ENCODE data around the gene UHRF2.
"Not testable (repeated sequence)": the region's sequence is repeated elsewhere in the genome, so short reads cannot be mapped to it uniquely, and the experiment has no call there.

UHRF2 gene

GRCh38 chr9:6412487-6413364 lies at the start of gene UHRF2:
TSS of gene UHRF2 (plus strand) at chr9:6413199. CDS start at chr9:6413491, 292 bp downstream.
- Histone ChIP-seq H3K9ac (ENCODE audit: low read length) (peak within 1 kb of the TSS; percentile 72), H3K4me3 (ENCODE audit: low read depth in 1 of 2, low read length in 2 of 2) (peak within 1 kb of the TSS; percentile 74 to 97), H3K9me3 (ENCODE audit: low read length) (no peaks in the 10 kb centered on the region), H3K27ac (ENCODE audit: low read depth, low read length) (peak within 1 kb of the TSS; percentile 96), H3K36me3 (ENCODE audit: insufficient read depth, low read length) (no peaks in the 10 kb centered on the region), H3K27me3 (ENCODE audit: control insufficient read depth in 1 of 2, insufficient read depth in 2 of 2, low read length in 2 of 2) (no peaks in the 10 kb centered on the region), H3K4me1 (ENCODE audit: insufficient read depth, low read length) (peaks cover 19% of the 10 kb centered on the region)

GRCh38 chr9:6367128-6367890 lies 45.7 kb upstream of the UHRF2 start:
- no peaks in the 10 kb centered on the region for H3K4me1 ChIP-seq (ENCODE audit: insufficient read depth, low read length)
- no peak overlapping the region for H3K9ac ChIP-seq (ENCODE audit: low read length)
- no peak overlapping the region for H3K4me3 ChIP-seq (ENCODE audit: low read depth in 1 of 2, low read length in 2 of 2)
- no peak overlapping the region for H3K27ac ChIP-seq (ENCODE audit: low read depth, low read length)
- H3K36me3 ChIP-seq (ENCODE audit: insufficient read depth, low read length): no peaks in the 10 kb centered on the region
- no peaks in the 10 kb centered on the region for H3K9me3 ChIP-seq (ENCODE audit: low read length)
- H3K27me3 ChIP-seq (ENCODE audit: control insufficient read depth in 1 of 2, insufficient read depth in 2 of 2, low read length in 2 of 2): no peaks in the 10 kb centered on the region

- no peaks in the 10 kb centered on the region for H3K9me3 ChIP-seq (ENCODE audit: low read length)
- no peaks in the 10 kb centered on the region for H3K36me3 ChIP-seq (ENCODE audit: insufficient read depth, low read length)
- H3K27me3 ChIP-seq (ENCODE audit: control insufficient read depth in 1 of 2, insufficient read depth in 2 of 2, low read length in 2 of 2): no peaks in the 10 kb centered on the region
- no peak overlapping the region for H3K27ac ChIP-seq (ENCODE audit: low read depth, low read length)
- H3K4me1 ChIP-seq (ENCODE audit: insufficient read depth, low read length): no peaks in the 10 kb centered on the region
- no peak overlapping the region for H3K9ac ChIP-seq (ENCODE audit: low read length)
- H3K4me3 ChIP-seq (ENCODE audit: low read depth in 1 of 2, low read length in 2 of 2): no peak overlapping the region
These were observed 44.2 kb upstream of the UHRF2 start for GRCh38 chr9:6368831-6369230.

- H3K9me3 ChIP-seq (ENCODE audit: low read length); H3K27ac ChIP-seq (ENCODE audit: low read depth, low read length); H3K9ac ChIP-seq (ENCODE audit: low read length); H3K4me1 ChIP-seq (ENCODE audit: insufficient read depth, low read length); H3K27me3 ChIP-seq (ENCODE audit: control insufficient read depth in 1 of 2, insufficient read depth in 2 of 2, low read length in 2 of 2); H3K36me3 ChIP-seq (ENCODE audit: insufficient read depth, low read length); H3K4me3 ChIP-seq (ENCODE audit: low read depth in 1 of 2, low read length in 2 of 2): not testable (repeated sequence)
These were observed 31.5 kb upstream of the UHRF2 start for GRCh38 chr9:6381477-6382012.

- Histone ChIP-seq H3K27me3 (ENCODE audit: control insufficient read depth in 1 of 2, insufficient read depth in 2 of 2, low read length in 2 of 2) (no peaks in the 10 kb centered on the region), H3K27ac (ENCODE audit: low read depth, low read length) (no peak overlapping the region), H3K4me1 (ENCODE audit: insufficient read depth, low read length) (no peaks in the 10 kb centered on the region), H3K9ac (ENCODE audit: low read length) (no peak overlapping the region), H3K36me3 (ENCODE audit: insufficient read depth, low read length) (no peaks in the 10 kb centered on the region), H3K9me3 (ENCODE audit: low read length) (no peaks in the 10 kb centered on the region), H3K4me3 (ENCODE audit: low read depth in 1 of 2, low read length in 2 of 2) (no peak overlapping the region)
These were observed 30.3 kb upstream of the UHRF2 start for GRCh38 chr9:6382681-6383080.

GRCh38 chr9:6383551-6384225 lies 29.3 kb upstream of the UHRF2 start:
- Histone ChIP-seq H3K4me3 (ENCODE audit: low read depth in 1 of 2, low read length in 2 of 2) (no peak overlapping the region), H3K36me3 (ENCODE audit: insufficient read depth, low read length) (no peaks in the 10 kb centered on the region), H3K9me3 (ENCODE audit: low read length) (no peaks in the 10 kb centered on the region), H3K27ac (ENCODE audit: low read depth, low read length) (no peak overlapping the region), H3K9ac (ENCODE audit: low read length) (no peak overlapping the region), H3K4me1 (ENCODE audit: insufficient read depth, low read length) (no peaks in the 10 kb centered on the region), H3K27me3 (ENCODE audit: control insufficient read depth in 1 of 2, insufficient read depth in 2 of 2, low read length in 2 of 2) (no peaks in the 10 kb centered on the region)

- Histone ChIP-seq H3K27ac (ENCODE audit: low read depth, low read length) (no peak overlapping the region), H3K36me3 (ENCODE audit: insufficient read depth, low read length) (no peaks in the 10 kb centered on the region), H3K4me3 (ENCODE audit: low read depth in 1 of 2, low read length in 2 of 2) (no peak overlapping the region), H3K9me3 (ENCODE audit: low read length) (no peaks in the 10 kb centered on the region), H3K9ac (ENCODE audit: low read length) (no peak overlapping the region), H3K4me1 (ENCODE audit: insufficient read depth, low read length) (no peaks in the 10 kb centered on the region), H3K27me3 (ENCODE audit: control insufficient read depth in 1 of 2, insufficient read depth in 2 of 2, low read length in 2 of 2) (no peaks in the 10 kb centered on the region)
These were observed 28.3 kb upstream of the UHRF2 start for GRCh38 chr9:6384732-6385131.

GRCh38 chr9:6399071-6399470 lies 13.9 kb upstream of the UHRF2 start:
- H3K9ac ChIP-seq (ENCODE audit: low read length): no peak overlapping the region
- no peak overlapping the region for H3K4me3 ChIP-seq (ENCODE audit: low read depth in 1 of 2, low read length in 2 of 2)
- H3K27ac ChIP-seq (ENCODE audit: low read depth, low read length): no peak overlapping the region
- H3K27me3 ChIP-seq (ENCODE audit: control insufficient read depth in 1 of 2, insufficient read depth in 2 of 2, low read length in 2 of 2): no peaks in the 10 kb centered on the region
- no peaks in the 10 kb centered on the region for H3K9me3 ChIP-seq (ENCODE audit: low read length)
- no peaks in the 10 kb centered on the region for H3K4me1 ChIP-seq (ENCODE audit: insufficient read depth, low read length)
- H3K36me3 ChIP-seq (ENCODE audit: insufficient read depth, low read length): no peaks in the 10 kb centered on the region

GRCh38 chr9:6405371-6405770 lies 7.6 kb upstream of the UHRF2 start:
- Histone ChIP-seq H3K4me3 (ENCODE audit: low read depth in 1 of 2, low read length in 2 of 2) (no peak overlapping the region), H3K9me3 (ENCODE audit: low read length) (no peaks in the 10 kb centered on the region), H3K27me3 (ENCODE audit: control insufficient read depth in 1 of 2, insufficient read depth in 2 of 2, low read length in 2 of 2) (no peaks in the 10 kb centered on the region), H3K36me3 (ENCODE audit: insufficient read depth, low read length) (no peaks in the 10 kb centered on the region), H3K27ac (ENCODE audit: low read depth, low read length) (no peak overlapping the region), H3K9ac (ENCODE audit: low read length) (no peak overlapping the region), H3K4me1 (ENCODE audit: insufficient read depth, low read length) (no peaks in the 10 kb centered on the region)

GRCh38 chr9:6407778-6408177 lies 5.2 kb upstream of the UHRF2 start:
- H3K27me3 ChIP-seq (ENCODE audit: control insufficient read depth in 1 of 2, insufficient read depth in 2 of 2, low read length in 2 of 2): no peaks in the 10 kb centered on the region
- no peak overlapping the region for H3K9ac ChIP-seq (ENCODE audit: low read length)
- no peaks in the 10 kb centered on the region for H3K36me3 ChIP-seq (ENCODE audit: insufficient read depth, low read length)
- no peak overlapping the region for H3K4me3 ChIP-seq (ENCODE audit: low read depth in 1 of 2, low read length in 2 of 2)
- H3K9me3 ChIP-seq (ENCODE audit: low read length): no peaks in the 10 kb centered on the region
- no peaks in the 10 kb centered on the region for H3K4me1 ChIP-seq (ENCODE audit: insufficient read depth, low read length)
- H3K27ac ChIP-seq (ENCODE audit: low read depth, low read length): no peak overlapping the region

GRCh38 chr9:6408320-6408719 lies 4.7 kb upstream of the UHRF2 start:
- Histone ChIP-seq H3K4me3 (ENCODE audit: low read depth in 1 of 2, low read length in 2 of 2) (no peak overlapping the region), H3K9ac (ENCODE audit: low read length) (no peak overlapping the region), H3K36me3 (ENCODE audit: insufficient read depth, low read length) (no peaks in the 10 kb centered on the region), H3K4me1 (ENCODE audit: insufficient read depth, low read length) (no peaks in the 10 kb centered on the region), H3K27ac (ENCODE audit: low read depth, low read length) (no peak overlapping the region), H3K9me3 (ENCODE audit: low read length) (no peaks in the 10 kb centered on the region), H3K27me3 (ENCODE audit: control insufficient read depth in 1 of 2, insufficient read depth in 2 of 2, low read length in 2 of 2) (no peaks in the 10 kb centered on the region)

Measured in muscle layer of colon (tissue), 2 donors.